Loucy (cell line): ENCODE data around the gene PSMA6.

Experiments
- CTCF ChIP-seq: fragments of 200-600 bp; sonication (generic); conservative IDR thresholded peaks from 2 replicates; pipeline ENCODE4 v1.5.1; 2014; ENCODE audit warnings: mild to moderate bottlenecking, antibody characterized with exemption, low read length
- EZH2phosphoT487 ChIP-seq: fragments of 200-600 bp; IDR thresholded peaks from 2 replicates; pipeline ENCODE4 v1.6.1; 2018; ENCODE audit warnings: antibody characterized with exemption, mild to moderate bottlenecking, moderate library complexity, borderline replicate concordance

- TF ChIP-seq CTCF, result no peak
- no peak for TF ChIP-seq EZH2phosphoT487
Measured at GRCh38 chr14:35292770-35293561, 784 bp downstream of the PSMA6 start.
